HepG2 (cell line): ENCODE data around the gene OS9. TPM values are rescaled to one million over a fixed set of nuclear protein-coding genes. Genes with fewer than 3 reads are reported as not detected.

Source experiments
- ATAC-seq: fragments of 200-7000 bp; cut with Tn5 transposase; 3 replicates; pipeline ENCODE4 v1.9.1; 2020; ENCODE audit warnings: mild to moderate bottlenecking, moderate library complexity
- BruUV-seq: library from RNA; stranded (reverse); fragments of 400-500 nt; replicated peaks from 2 replicates; lab custom pipeline; 2021; lab: Mats Ljungman, UMichigan
- CTCF ChIA-PET: fragments of 300-600 bp; formaldehyde crosslinking; extraction: SDS; loops from one replicate; lab custom pipeline; 2021; ENCODE audit warnings: low total read pairs, inconsistent platforms, low intra/inter-chr PET ratio; lab: Yijun Ruan, JAX
- POLR2A ChIA-PET: fragments of 350-600 bp; sonication (Branson Sonifier 250); formaldehyde crosslinking; loops from one replicate; lab custom pipeline; 2020; ENCODE audit warnings: antibody characterized with exemption, inconsistent platforms; lab: Yijun Ruan, JAX
- DNase-seq: peaks from one replicate; pipeline ENCODE4 v3.0.0-alpha.2; 2015; ENCODE audit warnings: low spot score
- FAIRE-seq: peaks from 3 replicates; lab custom pipeline; 2011; peaks lifted over from hg19 to GRCh38; lab: Jason Lieb, UNC
- H2AFZ ChIP-seq: one replicate; pipeline ENCODE4 v1.6.1; 2011; ENCODE audit warnings: low read length, inconsistent platforms
- H3K27ac ChIP-seq: fragments of 300-600 bp; 3 replicates; pipeline ENCODE4 v1.8.0; 2011; ENCODE audit warnings: mixed run types, mild to moderate bottlenecking, mixed read lengths, low read length, inconsistent platforms; ENCODE audit not compliant: insufficient read depth; ENCODE audit errors: extremely low read length
- H3K27me3 ChIP-seq, 2 experiments: fragments of 200-600 bp in 1 of 2; 2 replicates in 1 of 2; 3 replicates in 1 of 2; pipeline versions ENCODE4 v1.6.0 to v1.8.0; 2011; ENCODE audit warnings: low read length in 2 of 2, mild to moderate bottlenecking in 2 of 2, moderate library complexity in 2 of 2, inconsistent platforms in 1 of 2; ENCODE audit not compliant: insufficient read depth in 2 of 2, control insufficient read depth in 1 of 2
- H3K36me3 ChIP-seq, 2 experiments: fragments of 200-600 bp in 1 of 2; replicated peaks in 1 of 2; 2 replicates in 1 of 2; 3 replicates in 1 of 2; pipeline versions ENCODE4 v1.5.1 to v1.8.0; 2011; ENCODE audit warnings: low read length in 2 of 2, inconsistent platforms in 1 of 2; ENCODE audit not compliant: insufficient read depth in 2 of 2, control insufficient read depth in 1 of 2
- H3K4me1 ChIP-seq: 2 replicates; pipeline ENCODE4 v1.5.1; 2012; ENCODE audit warnings: low read length, inconsistent platforms; ENCODE audit not compliant: insufficient read depth
- H3K4me2 ChIP-seq: 2 replicates; pipeline ENCODE4 v1.6.0; 2011; ENCODE audit warnings: low read depth, low read length, inconsistent platforms
- H3K4me3 ChIP-seq, 3 experiments: fragments of 200-600 bp in 1 of 3; sonication (generic), shearing (Covaris generic) in 1 of 3; replicated peaks in 1 of 3; 2 replicates each; pipeline ENCODE4 v1.5.1; 2011 to 2016; ENCODE audit warnings: low read length in 3 of 3, inconsistent platforms in 2 of 3, low read depth in 2 of 3, mild to moderate bottlenecking in 2 of 3, control low read depth in 1 of 3, mixed read lengths in 1 of 3; ENCODE audit not compliant: insufficient read depth in 1 of 3
- H3K79me2 ChIP-seq: one replicate; pipeline ENCODE4 v1.6.1; 2011; ENCODE audit warnings: low read length, inconsistent platforms; ENCODE audit not compliant: insufficient read depth
- H3K9ac ChIP-seq: 2 replicates; pipeline ENCODE4 v1.6.0; 2011; ENCODE audit warnings: mild to moderate bottlenecking, low read depth, low read length, inconsistent platforms; ENCODE audit not compliant: insufficient read depth
- H3K9me3 ChIP-seq: 2 replicates; pipeline ENCODE4 v1.5.1; 2012; ENCODE audit warnings: mild to moderate bottlenecking, low read length
- H4K20me1 ChIP-seq: 2 replicates; pipeline ENCODE4 v1.6.0; 2011; ENCODE audit warnings: inconsistent platforms, mild to moderate bottlenecking, low read length, moderate library complexity; ENCODE audit not compliant: insufficient read depth
- NCOA1 ChIP-seq: sonication (generic); formaldehyde crosslinking; IDR thresholded peaks from 2 replicates; pipeline ENCODE4 v1.9.0; 2021; ENCODE audit warnings: missing genetic modification reagents
- TIGD3 ChIP-seq: sonication (generic); formaldehyde crosslinking; IDR thresholded peaks from 2 replicates; pipeline ENCODE4 v1.5.1; 2020; ENCODE audit warnings: mild to moderate bottlenecking, missing genetic modification reagents, borderline replicate concordance
- ZBTB1 ChIP-seq: sonication (generic); formaldehyde crosslinking; IDR thresholded peaks from 2 replicates; pipeline ENCODE4 v1.4.0; 2020; ENCODE audit warnings: missing genetic modification reagents, borderline replicate concordance
- ZNF136 ChIP-seq: sonication (generic); formaldehyde crosslinking; IDR thresholded peaks from 2 replicates; pipeline ENCODE4 v1.8.1; 2022; ENCODE audit warnings: low read depth, mild to moderate bottlenecking, moderate library complexity, missing genetic modification reagents
- ZNF772 ChIP-seq: sonication (generic); formaldehyde crosslinking; IDR thresholded peaks from 2 replicates; pipeline ENCODE4 v1.5.0; 2020; ENCODE audit warnings: mild to moderate bottlenecking, missing genetic modification reagents
- WGBS: methylation state at CpG from one replicate; pipeline ENCODE4 v1.1.6; 2017; ENCODE audit warnings: low lambda C conversion rate; 5-methylcytosine and 5-hydroxymethylcytosine counted together
- in situ Hi-C: cut with HindIII; loops from 2 replicates; pipeline ENCODE4 v1.10.0; 2017; ENCODE audit warnings: low pct_unique_long_range_greater_than_20kb; ENCODE audit not compliant: extremely low pct_ligation_motif_present
- intact Hi-C: fragments of 100-400 bp; cut with micrococcal nuclease; formaldehyde crosslinking; loops from one replicate; pipeline ENCODE4 v1.10.0; 2022; ENCODE audit not compliant: unreplicated experiment
- polyA plus RNA-seq, 8 experiments: library from polyadenylated mRNA; depleted of rRNA in 3 of 8; stranded (reverse) in 7 of 8; unstranded in 1 of 8; fragments of >200 nt; fragmentation: Illumina TruSeq in 4 of 8; extraction: Trizol in 4 of 8; gene quantifications; 2 replicates each; pipeline versions ENCODE4 v1.2.1 to v1.2.3, GENCODE V29; 2011 to 2016; ENCODE audit warnings: low read depth in 4 of 8, missing spikeins in 1 of 8, mixed read lengths in 1 of 8; ENCODE audit not compliant: insufficient read depth in 1 of 8
- total RNA-seq, 5 experiments: library from RNA; depleted of rRNA; stranded (reverse); fragments of >200 nt; fragmentation: Illumina TruSeq; extraction: Trizol; gene quantifications; 2 replicates each; pipeline ENCODE4 v1.2.3, GENCODE V29; 2016; ENCODE audit warnings: low read depth in 1 of 5

OS9 gene
- total and polyA plus RNA-seq, 2 of the 13 experiments (the other 11 are each of a cell fraction or from before 2014, with no cell fraction given): 156 to 206 TPM

GRCh38 chr12:57719777-57720605 lies 26.1 kb downstream of the OS9 start:
- Histone ChIP-seq H3K4me2 (no peak overlapping the region), H3K9ac (no peak overlapping the region), H3K36me3 (peaks cover 19 to 53% of the 10 kb centered on the region in 2 experiments), H3K79me2 (no peaks in the 10 kb centered on the region), H2AFZ (no peak overlapping the region), H3K4me1 (peaks cover 5% of the 10 kb centered on the region; the same call in 1 of the 2 replicates), H3K4me3 (no peak overlapping the region), H3K27ac (no peak overlapping the region), H3K27me3 (no peaks in the 10 kb centered on the region), H3K9me3 (no peaks in the 10 kb centered on the region), H4K20me1 (no peaks in the 10 kb centered on the region)
- DNase-seq (no peak), ATAC-seq (no peak), FAIRE-seq (no peak)
- intact Hi-C loops (no loop called here), in situ Hi-C loops (no loop called here)
- POLR2A ChIA-PET: no interaction called here
- 93% methylated on average over 17 of the region's 20 CpGs for WGBS
- TF ChIP-seq ZNF772 (CRISPR knock-in tag) (no peak), ZNF136 (no peak), TIGD3 (no peak), ZBTB1 (CRISPR knock-in tag) (no peak), NCOA1 (CRISPR knock-in tag) (no peak)
- CTCF ChIA-PET: no interaction called here
- BruUV-seq: no TSS peak
